Measurements from ENCODE around the gene CHEK1.
A peak's percentile ranks its signal among the peaks of the same experiment; 100 is the strongest.

The CHEK1 gene

DNA sequence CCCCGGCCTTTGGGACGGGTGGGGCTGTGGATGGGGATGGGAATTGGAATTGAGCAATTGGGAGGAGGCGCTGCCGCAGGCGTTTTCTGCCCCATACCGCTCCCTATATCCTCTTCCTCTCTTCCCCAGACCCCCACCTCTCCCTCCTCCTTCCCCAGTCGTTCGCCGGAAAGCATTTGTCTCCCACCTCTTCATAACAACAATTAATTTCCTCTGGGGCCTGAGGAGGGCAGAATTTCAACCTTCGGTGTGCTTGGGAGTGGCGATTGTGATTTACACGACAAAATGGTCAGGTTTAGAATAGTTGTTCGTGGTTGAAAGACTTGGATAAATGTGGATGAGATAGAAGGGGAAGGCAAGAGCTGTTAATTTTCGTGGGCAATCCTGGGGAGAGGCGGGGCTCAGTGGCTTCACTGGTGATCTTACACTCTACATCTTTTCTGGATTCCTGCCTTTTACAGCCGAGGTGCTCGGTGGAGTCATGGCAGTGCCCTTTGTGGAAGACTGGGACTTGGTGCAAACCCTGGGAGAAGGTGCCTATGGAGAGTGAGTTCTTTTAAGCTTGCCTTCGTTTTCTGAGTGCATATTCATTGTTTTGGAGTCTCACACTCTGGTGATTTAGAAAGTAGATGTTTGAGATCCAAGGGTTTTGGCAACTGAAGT lies 1.5 kb downstream of the CHEK1 start:
- DNase-seq (ENCODE audit: low spot score) = peak; percentile 19

DNA sequence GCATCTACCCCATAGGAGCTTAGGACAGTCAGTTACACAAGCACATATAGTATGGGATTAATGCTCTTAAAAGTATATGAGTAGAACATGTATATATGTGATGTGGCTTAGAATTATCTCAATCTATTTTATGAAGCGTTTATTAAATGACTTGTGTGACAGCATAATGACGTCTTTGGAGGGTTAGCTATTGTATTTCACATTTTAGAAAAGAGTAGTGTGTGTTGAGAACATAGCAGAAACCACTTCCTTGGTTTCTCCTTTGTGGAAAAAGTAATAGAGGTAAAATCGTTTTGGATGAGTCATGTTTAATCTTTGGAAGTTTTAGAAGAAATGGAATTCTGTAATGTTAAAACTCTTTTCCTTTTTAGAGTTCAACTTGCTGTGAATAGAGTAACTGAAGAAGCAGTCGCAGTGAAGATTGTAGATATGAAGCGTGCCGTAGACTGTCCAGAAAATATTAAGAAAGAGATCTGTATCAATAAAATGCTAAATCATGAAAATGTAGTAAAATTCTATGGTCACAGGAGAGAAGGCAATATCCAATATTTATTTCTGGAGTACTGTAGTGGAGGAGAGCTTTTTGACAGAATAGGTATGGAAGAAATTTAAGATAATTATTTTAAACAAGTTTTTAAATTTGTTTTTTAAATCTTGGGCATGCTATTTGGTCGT lies 2.4 kb downstream of the CHEK1 start:
- no peak for DNase-seq (ENCODE audit: low spot score)

DNA sequence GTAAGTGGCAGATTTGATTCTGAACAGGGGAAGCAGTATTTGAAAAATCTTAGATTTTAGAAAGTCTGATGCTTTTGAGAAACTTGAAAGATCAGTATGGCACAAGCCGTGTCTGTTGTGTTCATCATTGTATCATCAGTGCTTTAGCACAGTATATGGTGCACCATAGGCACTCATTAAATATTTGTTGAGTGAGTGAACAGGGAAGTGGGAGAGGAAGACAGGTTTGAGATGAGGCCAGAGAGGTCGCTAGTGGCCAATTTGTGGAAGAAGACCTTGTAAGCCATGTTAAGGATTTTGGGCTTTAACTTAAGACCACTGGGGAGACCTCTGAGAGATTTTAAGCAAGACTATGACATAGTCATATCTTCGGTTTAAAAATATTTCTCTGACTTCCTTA lies 12.9 kb downstream of the CHEK1 start:
- no peak for DNase-seq (ENCODE audit: low spot score)

DNA sequence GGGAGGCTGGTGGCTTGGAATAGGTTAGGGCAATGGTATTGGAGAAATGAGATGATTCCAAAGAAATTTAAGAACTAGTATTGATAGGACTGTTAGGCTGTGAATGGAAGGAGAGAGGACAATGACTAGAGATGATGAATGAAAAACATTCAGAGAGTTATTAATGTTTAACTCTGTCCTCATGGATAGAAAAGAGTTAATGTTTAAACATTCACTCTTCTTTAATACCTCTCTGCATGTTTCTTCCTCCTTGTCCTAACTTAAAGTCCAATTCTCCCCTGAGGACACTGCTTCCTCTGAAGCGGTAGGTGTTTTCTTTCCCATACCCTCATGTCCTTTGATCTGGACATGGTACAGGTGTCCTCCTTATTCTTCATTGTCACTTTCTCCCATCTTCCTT lies 13.4 kb downstream of the CHEK1 start:
- no peak for DNase-seq (ENCODE audit: low spot score)

DNA sequence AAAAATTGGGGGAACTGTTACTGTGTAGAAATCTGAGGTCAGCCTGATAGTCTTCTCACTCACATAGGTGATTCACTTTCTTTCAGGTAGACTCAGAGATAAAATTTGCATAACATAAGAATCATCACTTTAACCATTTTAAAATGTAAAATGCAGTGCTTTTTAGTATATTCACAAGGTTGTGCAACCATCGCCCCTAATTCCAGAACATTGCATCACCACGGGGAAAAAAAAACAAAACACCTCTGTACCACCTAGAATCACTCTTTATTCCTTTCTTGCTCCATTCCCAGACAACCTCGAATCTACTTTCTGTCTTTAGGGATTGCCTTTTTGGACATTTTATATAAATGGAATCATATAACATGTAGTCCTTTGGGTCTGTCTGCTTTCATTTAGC lies 20.9 kb downstream of the CHEK1 start:
- no peak for DNase-seq (ENCODE audit: low spot score)

DNA sequence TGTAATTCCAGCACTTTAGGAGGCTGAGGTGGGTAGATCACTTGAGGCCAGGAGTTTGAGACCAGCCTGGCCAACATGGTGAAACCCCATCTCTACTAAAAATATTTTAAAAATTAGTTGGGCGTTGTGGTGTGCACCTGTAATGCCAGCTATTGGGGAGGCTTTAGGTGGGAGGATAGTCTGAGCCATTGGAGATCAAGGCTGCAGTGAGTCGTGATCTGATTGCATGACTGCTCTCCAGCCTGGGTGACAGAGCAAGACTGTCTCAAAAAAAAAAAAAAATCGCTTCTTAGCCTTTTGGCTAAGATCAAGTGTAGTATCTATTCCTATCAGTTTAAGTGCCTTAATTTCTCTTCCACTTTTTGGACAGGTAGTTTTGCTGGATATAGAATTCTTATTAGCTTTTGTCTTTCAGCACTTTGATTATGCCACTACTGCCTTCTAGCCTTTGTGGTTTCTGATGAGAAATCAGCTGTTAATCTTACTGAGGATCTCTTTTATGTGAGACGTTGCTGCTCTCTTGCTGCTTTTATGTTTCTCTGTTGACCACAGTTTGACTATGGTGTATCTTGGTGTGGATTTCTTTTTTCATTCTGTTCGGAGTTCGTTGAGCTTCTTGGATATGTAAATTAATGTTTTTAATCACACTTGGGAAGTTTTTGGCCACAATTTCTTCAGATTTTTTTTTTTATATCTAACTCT lies 24.7 kb downstream of the CHEK1 start:
- no peak for DNase-seq (ENCODE audit: low spot score)

DNA sequence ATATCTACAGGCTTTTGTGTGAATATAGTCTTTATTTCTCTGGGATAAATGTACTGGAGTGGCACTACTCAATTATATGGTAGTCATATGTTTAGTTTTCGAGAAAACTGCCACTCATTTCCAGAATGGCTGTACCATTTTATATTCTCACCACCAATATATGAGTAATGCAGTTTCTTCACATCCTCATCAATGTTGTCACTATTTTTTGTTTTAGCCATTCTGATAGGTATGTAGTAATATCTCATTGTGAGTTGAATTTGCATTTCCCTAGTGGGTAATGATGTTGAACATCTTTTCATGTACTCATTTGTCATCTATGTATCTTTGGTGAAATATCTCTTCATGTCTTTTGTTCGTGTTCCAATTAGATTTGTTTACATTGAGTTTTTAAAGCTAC lies 37.7 kb downstream of the CHEK1 start:
- DNase-seq (ENCODE audit: low spot score) = no peak

DNA sequence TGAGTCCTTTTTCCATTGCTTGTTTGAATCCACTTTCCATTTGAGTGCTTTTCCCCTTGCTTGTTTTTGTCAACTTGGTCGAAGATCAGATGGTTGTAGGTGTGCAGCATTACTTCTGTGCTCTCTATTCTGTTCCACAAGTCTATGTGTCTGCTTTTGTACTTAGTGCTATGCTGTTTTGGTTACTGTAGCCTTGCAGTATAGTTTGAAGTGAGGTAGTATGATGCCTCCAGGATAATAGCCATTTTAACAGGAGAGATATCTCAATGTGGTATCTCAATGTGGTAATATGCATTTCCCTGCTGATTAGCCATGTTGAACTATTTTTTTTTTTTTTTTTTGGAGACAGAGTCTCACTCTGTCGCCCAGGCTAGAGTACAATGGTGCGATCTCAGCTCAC lies 38.9 kb downstream of the CHEK1 start:
- no peak for DNase-seq (ENCODE audit: low spot score)

DNA sequence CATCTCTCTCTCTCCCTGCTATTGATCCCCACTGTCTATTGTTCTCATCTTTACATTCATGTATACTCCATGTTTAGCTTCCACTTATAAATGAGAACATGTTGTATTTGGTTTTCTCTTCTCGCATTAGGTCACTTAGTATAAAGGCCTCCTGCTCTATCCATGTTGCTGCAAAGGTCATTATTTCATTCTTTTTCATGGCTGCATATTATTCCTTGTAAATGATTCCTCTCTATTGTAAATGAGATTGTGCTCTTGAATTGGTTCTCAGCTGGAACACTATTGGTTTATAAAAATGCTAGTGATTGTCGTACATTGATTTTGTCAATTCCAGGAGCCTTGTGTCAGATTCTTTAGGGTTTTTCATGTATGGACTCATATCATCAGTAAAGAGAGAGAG lies 42.2 kb downstream of the CHEK1 start:
- DNase-seq (ENCODE audit: low spot score) = no peak

DNA sequence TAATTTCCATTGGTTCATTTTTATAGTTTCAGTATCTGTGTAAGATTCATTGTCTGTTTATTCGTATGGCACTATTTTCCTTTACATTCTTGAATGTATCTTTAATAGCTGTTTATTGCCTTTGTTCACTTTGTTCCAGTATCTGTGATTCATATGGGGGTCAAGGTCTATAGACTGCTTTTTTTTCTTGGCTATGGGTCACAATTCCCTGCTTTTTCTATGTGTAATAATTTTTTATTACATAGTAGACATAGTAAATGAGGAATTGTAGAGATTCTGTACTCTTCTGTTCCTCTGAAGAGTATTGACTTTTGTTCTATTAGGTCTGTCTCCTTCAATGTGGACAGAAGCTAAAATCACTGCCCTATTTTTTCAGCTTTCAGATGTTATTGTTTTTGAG lies 45.2 kb downstream of the CHEK1 start:
- no peak for DNase-seq (ENCODE audit: low spot score)

DNA sequence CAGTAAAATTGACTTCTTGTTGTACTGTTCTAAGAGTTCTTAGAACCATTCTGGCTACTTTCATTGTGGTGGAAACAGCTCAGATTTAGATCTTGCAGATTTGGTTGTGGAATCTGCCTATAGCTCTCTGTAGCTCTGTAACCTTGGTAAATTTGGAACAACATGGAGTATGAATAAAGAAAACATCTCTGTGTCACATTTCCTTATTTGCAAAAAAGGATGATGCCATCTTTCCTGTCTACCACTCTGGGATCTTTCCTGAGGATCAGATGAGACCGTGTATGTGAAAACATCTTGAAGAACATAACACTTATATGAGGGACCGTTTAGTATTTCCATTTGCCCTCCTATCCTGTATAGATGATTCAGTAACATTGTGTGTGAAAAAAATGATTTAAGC lies 46.6 kb downstream of the CHEK1 start:
- no peak for DNase-seq (ENCODE audit: low spot score)

DNA sequence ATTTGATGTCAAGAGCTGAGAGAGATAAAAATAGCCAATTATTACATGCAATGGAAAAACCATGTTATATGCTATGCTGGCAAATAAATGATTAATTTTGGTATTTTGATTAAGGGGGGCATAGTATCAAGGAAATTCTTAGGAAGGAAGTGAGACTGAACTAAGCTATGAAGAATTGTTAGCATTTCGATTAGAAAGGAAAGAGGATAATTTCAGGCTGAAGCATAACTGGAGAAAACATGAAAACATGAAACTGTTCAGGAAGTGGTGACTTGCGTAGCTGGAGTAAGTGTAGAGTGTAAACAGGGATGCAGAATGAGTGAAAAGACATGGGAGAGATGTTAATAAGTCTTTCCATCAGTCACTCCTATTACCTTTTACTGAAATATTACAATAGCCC lies 49.2 kb downstream of the CHEK1 start:
- no peak for DNase-seq (ENCODE audit: low spot score)

DNA sequence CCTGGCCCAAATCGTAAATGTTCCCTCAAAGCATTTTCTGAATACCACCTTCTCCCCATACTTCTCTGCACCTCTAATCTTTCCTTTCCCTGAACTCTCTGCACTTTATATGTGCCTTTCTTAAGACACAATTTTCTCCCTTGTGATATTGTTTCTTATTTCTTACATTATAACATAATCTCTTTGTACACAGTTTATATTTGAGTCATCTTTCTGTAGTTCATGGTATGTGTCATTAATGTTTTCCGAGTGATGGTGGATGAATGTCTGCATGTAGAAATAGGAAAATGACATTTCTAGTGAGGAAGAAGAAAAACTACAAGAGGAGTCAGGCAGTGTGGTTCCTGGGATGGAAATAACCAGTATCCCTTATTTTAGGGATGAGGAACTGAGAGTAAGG lies 50.2 kb downstream of the CHEK1 start:
- DNase-seq (ENCODE audit: low spot score) = no peak

DNA sequence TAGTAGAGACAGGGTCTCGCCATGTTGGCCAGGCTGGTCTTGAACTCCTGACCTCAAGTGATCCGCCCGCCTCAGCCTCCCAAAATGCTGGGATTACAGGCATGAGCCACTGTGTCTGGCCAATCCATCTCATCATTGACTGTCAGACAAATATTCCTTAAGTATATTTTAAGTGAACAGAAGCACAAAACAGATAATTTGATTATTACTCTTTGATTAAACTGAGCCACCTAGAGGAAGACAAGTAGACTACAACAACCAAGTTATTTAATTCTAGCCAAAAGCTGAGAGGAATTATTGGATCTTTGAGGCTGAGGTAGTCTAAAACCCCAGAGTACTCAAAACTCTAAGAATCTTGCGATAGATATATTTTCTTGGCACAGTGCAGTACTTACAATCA lies 54.4 kb downstream of the CHEK1 start:
- DNase-seq (ENCODE audit: low spot score) = no peak

DNA sequence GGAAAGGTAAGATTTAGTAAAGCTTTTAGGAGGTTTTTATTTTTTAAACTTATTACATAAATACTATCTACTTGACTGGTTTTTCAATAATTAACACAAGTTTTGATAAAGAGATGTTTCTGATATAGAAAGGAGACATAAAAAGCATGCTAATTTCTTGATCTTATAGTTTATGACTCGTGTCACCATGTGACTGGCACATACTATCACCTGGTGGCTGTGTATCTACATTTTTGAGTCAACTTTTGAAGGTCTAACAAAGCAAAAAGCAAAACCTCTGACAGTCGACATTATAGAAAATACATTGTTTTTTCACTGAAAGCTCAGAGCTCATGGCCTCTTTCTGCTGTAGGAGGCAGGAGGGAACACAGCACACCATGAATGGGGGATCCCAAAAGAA lies 54.9 kb downstream of the CHEK1 start:
- DNase-seq (ENCODE audit: low spot score) = no peak

DNA sequence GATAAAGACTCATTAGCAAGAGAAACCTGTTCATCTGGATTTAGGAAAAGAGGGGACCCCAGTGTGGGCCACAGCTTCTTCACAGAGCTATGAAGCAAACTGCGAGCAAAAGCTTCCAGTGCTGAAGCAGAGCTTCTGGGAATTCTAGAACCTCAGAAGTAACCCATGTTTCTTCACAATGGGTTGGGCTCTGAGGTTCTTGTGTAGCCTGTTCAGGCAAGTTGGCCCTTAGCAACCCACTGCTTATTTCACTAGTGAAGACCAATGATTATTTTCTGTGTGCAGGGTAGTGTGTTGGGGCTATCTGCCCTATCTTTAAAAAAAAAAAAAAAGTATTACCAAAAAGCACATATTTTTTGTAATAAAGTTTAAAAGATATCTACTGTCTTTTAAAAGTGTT lies 55.8 kb downstream of the CHEK1 start, which contains the start of gene ACRV1:
ACRV1 (minus strand) TSS at position 101 of the 400 bp plus-strand sequence; CDS start at position 34, 67 bp downstream.
- DNase-seq (ENCODE audit: low spot score) = no peak

DNA sequence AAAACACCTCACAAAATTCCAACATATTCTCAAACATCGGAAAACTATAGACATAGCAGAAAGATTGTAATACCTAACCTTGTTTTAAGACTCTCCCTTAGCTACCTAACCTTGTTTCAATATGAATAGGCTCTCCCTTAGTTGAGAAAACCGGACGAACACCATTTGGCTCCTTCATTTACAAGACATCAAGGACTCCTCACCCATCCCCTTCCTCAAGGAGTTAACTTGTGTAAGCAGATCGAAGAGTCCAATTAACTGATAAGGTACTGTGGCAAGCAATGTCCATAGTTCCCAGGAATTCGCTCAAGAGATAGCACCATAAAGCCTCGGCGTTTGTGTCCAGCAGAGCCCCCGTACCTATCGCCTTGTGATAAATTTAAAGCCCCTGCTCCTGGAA lies 60.3 kb downstream of the CHEK1 start:
- DNase-seq (ENCODE audit: low spot score) = no peak

DNA sequence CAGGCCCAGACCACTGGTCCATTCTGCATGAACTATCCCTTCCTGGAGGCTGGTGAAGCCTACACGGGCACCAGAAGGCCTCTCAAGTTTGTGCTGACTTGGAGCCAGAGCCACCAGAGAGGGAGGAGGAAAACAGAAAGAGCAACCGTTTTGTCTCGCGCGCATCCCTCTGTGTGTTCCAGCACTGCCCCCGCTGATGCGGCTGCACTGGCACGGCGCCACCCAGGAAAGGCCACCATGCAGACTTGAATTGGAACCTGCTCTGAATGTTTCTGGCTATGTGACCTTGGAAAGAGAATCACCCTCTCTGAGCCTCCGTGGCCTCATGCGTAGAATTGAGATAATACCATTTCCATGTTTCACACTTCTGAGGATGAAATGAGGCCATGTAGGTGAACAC lies 63.1 kb downstream of the CHEK1 start:
- no peak for DNase-seq (ENCODE audit: low spot score)

DNA sequence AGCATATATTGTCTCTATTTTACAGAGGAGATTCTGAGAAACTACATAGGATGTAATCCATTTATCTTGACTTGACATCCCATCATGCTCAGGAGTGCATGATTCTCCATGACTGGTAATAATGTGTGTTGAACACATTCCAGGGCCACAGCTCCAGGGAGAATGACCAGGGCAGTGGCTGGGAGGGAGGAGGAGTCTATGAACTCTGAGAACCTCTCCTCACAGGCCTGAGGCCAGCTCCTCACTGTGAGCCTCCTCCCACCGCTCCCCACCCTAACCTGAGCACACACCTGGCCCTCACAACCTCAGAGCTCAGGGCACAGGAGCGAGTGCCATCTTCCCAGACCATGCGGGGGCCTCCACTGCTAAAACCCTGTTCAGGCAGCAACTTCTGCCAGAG lies 63.7 kb downstream of the CHEK1 start:
- DNase-seq (ENCODE audit: low spot score) = no peak

DNA sequence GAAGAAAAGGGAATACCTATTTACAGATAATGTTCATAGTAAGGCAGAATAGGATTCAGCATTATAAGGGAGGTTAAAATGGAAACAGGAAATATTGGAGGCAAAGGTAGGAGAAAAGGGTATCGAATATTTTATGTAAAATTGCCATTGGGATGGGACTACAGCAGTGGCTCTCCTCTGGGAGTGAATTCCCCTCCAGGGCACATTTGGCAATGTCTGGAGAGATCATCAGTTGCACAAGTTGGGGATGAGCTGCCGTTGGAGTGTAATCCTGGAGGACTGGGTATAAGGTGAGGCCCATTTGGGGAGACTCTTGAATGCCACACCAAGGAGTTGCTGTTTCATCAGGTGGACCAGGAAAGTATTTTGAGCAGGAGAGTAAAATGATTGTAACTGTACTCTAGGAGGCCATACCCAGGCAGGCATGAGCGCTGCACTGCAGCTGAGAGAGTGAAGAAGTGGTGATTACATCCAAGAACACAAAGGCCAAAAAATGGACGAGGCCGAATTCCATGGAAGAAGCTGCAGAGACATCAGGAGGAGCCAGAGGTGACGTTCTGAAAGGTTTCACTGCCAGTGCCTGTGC lies 64.4 kb downstream of the CHEK1 start:
- DNase-seq (ENCODE audit: low spot score) = no peak

DNA sequence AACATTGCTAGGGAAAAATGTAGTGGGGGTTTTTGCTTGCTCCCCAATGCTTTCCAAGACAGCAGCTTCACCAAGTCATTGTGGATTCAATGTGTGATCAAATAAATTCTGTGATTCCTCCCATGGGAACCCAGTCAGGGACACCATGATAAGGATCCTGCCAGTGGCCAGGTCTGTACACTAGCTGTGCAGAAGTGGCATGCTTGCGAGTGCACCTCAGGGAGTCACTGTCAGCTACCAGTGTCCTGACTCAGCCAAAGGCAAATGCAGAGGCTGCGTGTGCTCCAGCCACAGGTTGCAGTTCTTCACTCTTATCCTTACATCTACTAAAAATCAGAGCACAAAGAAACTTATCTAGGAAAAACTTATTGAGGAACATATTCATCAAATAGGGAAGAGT lies 65.0 kb downstream of the CHEK1 start:
- DNase-seq (ENCODE audit: low spot score) = no peak

DNA sequence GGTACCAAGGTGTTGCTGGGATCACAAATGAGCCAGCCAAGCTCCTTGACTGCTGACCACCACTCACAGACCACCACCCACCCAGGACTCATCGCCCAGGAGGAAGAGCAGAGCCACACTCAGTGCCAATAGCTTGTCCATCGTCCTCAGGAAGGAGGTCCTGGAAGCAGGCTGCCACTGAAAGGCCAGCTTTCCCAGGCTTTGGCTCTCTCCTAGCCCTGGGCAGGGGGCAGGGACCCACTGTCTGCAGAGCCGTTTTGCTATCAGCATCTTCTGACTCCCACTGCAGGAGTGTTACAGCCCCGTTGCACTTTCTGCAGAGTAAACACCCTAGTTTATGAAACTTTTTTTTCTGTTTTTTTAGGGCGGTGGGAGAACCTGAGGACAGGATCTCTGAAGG lies 67.9 kb downstream of the CHEK1 start:
- no peak for DNase-seq (ENCODE audit: low spot score)

DNA sequence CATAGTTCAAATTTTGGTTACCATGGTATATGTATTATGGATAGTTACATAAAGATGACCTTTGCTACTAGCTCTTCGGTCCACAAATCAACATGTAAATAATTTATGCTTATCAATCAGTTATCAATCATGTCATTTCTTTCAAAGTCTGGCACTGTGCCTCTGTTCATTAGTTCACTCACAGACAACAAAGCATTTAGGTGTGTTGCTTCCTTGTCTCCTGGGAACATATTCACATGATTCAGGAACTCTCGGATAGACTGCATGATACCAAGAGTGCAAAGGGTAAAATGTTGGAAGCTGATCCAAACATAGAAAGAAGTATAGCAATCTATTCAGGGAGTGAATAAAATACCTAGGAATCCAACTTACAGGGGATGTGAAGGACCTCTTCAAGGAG lies 70.0 kb downstream of the CHEK1 start:
- DNase-seq (ENCODE audit: low spot score) = no peak

All from hematopoietic multipotent progenitor cell treated with erythropoietin and hydrocortisone succinate and interleukin-3 and kit ligand, for 15 days (in vitro differentiated cells).